ENCODE data around the gene RBMS2. TPM values are rescaled to one million over a fixed set of nuclear protein-coding genes. Genes with fewer than 3 reads are reported as not detected.
A peak's percentile ranks its signal among the peaks of the same experiment; 100 is the strongest.
"Not testable (repeated sequence)": the region's sequence is repeated elsewhere in the genome, so short reads cannot be mapped to it uniquely, and the experiment has no call there.

The RBMS2 gene
- total RNA-seq, 2 donors from 2014 or later = 33.4 to 40.2 TPM

DNA sequence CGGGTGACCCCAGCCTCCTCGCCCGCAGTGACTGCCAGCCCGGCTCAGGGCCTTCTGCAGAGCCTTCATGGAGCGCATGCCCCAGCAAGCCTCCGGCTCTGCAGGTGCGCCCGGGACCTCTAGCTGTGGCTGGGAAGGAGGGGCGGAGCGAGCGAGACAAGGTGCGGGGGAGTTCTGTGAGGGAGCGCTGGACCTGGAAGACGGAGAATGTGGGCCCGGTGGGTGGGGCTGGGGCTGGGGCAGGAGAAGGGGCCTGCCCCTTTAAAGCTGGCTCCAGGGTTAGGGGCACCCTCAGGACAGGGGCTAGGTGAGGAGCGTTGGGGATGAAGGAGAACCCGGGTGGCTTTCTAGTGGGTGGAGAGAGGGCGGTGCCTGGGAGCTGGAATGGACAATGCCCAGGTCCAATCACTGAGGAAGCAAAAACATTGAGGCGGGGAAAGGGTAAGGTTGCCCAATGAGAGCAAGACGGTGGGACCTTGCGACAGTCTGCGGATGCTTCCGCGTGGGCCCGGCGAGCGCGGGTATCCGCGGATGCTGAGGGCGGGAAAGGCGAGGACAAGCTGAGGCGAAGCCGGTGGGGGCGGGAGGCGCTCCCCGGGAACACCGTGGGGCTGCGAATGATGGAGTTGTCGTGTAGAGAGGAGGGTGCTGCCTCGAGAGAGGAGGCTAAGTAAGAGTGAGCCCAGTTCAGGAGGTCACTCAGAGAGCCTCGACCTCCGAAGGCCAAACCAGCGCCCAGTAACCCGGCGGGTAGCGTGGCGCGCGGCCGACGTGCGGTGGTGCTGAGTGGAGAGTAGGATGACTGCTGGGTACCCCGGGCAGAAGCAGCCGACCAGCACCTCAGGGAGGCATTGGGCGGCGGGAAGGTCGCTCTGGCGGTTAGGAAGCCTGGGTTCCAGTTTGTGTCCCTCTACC lies 33.3 kb upstream of the RBMS2 start, which contains the start of gene GLS2:
Gene GLS2, minus strand, starts transcription at position 121 of the 915 bp plus-strand sequence. Its CDS starts 43 bp downstream, at position 78.
- TF ChIP-seq CTCF (IDR thresholded peaks at IDR 0.05) = no peak
- H3K9me3 ChIP-seq = no peaks in the 10 kb centered on the region
- DNase-seq (ENCODE audit: low spot score) (peak; percentile 31), ATAC-seq (ENCODE audit: insufficient number of reproducible peaks, low FRiP score, low read depth) (peak; percentile 74)
- no peaks in the 10 kb centered on the region for H3K27me3 ChIP-seq (replicated peaks; ENCODE audit: insufficient read depth)
- H3K4me3 ChIP-seq = peak within 1 kb of the TSS; percentile 84
- no peaks in the 10 kb centered on the region for H3K36me3 ChIP-seq
- peaks cover 3 to 10% of the 10 kb centered on the region in 2 donors for H3K4me1 ChIP-seq (ENCODE audit: control insufficient read depth in 1 of 2, low read depth in 2 of 2)
- no peak within 1 kb of the TSS for H3K27ac ChIP-seq

GRCh38 chr12:56490360-56490759 lies 31.3 kb upstream of the RBMS2 start:
- Histone ChIP-seq H3K4me3 (no peak overlapping the region), H3K27ac (no peak overlapping the region), H3K27me3 (replicated peaks; ENCODE audit: insufficient read depth) (no peaks in the 10 kb centered on the region), H3K4me1 (ENCODE audit: control insufficient read depth in 1 of 2, low read depth in 2 of 2) (peaks cover 3 to 10% of the 10 kb centered on the region in 2 donors), H3K9me3 (no peaks in the 10 kb centered on the region), H3K36me3 (no peaks in the 10 kb centered on the region)
- ATAC-seq (ENCODE audit: insufficient number of reproducible peaks, low FRiP score, low read depth) (no peak), DNase-seq (ENCODE audit: low spot score) (no peak)
- TF ChIP-seq CTCF (IDR thresholded peaks at IDR 0.05) = no peak

DNA sequence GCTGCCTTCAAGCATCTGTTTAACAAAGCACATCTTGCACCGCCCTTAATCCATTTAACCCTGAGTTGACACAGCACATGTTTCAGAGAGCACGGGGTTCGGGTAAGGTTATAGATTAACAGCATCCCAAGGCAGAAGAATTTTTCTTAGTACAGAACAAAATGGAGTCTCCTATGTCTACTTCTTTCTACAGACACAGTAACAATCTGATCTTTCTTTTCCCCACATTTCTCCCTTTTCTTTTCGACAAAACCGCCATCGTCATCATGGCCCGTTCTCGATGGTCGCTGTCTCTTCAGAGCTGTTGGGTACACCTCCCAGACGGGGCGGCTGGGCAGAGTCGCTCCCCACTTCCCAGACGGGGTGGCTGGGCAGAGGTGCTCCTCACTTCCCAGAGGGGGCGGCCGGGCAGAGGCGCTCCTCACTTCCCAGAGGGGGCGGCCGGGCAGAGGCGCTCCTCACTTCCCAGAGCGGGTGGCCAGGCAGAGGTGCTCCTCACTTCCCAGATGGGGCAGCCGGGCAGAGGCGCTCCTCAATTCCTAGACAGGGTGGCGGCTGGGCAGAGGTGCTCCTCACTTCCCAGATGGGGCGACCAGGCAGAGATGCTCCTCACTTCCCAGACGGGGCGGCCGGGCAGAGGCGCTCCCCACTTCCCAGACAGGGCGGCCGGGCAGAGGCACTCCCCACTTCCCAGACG lies 28.1 kb upstream of the RBMS2 start:
- H3K4me1 ChIP-seq (ENCODE audit: control insufficient read depth in 1 of 2, low read depth in 2 of 2); H3K9me3 ChIP-seq; DNase-seq (ENCODE audit: low spot score); H3K27ac ChIP-seq; H3K27me3 ChIP-seq (replicated peaks; ENCODE audit: insufficient read depth); H3K36me3 ChIP-seq; ATAC-seq (ENCODE audit: insufficient number of reproducible peaks, low FRiP score, low read depth); H3K4me3 ChIP-seq: not testable (repeated sequence)

DNA sequence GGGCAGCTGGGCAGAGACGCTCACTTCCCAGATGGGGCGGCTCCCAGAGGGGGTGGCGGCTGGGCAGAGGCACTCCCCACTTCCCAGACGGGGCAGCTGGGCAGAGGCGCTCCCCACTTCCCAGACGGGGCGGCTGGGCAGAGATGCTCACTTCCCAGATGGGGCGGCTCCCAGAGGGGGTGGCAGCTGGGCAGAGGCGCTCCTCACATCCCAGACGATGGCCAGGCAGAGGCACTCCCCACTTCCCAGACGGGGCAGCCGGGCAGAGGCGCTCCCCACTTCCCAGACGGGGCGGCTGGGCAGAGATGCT lies 27.6 kb upstream of the RBMS2 start:
- not testable (repeated sequence) for ATAC-seq (ENCODE audit: insufficient number of reproducible peaks, low FRiP score, low read depth); H3K36me3 ChIP-seq; H3K4me1 ChIP-seq (ENCODE audit: control insufficient read depth in 1 of 2, low read depth in 2 of 2); H3K4me3 ChIP-seq; H3K27ac ChIP-seq; H3K9me3 ChIP-seq; H3K27me3 ChIP-seq (replicated peaks; ENCODE audit: insufficient read depth); DNase-seq (ENCODE audit: low spot score)

GRCh38 chr12:56494481-56494880 lies 27.1 kb upstream of the RBMS2 start:
- not testable (repeated sequence) for H3K36me3 ChIP-seq; H3K27me3 ChIP-seq (replicated peaks; ENCODE audit: insufficient read depth); H3K4me3 ChIP-seq; DNase-seq (ENCODE audit: low spot score); H3K4me1 ChIP-seq (ENCODE audit: control insufficient read depth in 1 of 2, low read depth in 2 of 2); H3K27ac ChIP-seq; H3K9me3 ChIP-seq; ATAC-seq (ENCODE audit: insufficient number of reproducible peaks, low FRiP score, low read depth)

GRCh38 chr12:56496704-56497103 lies 24.9 kb upstream of the RBMS2 start:
- H3K9me3 ChIP-seq; H3K36me3 ChIP-seq; H3K4me1 ChIP-seq (ENCODE audit: control insufficient read depth in 1 of 2, low read depth in 2 of 2); H3K27me3 ChIP-seq (replicated peaks; ENCODE audit: insufficient read depth); H3K27ac ChIP-seq; DNase-seq (ENCODE audit: low spot score); ATAC-seq (ENCODE audit: insufficient number of reproducible peaks, low FRiP score, low read depth): not testable (repeated sequence)
- peak; percentile 42 for TF ChIP-seq CTCF (IDR thresholded peaks at IDR 0.05)
- H3K4me3 ChIP-seq = peak overlapping the region; percentile 38

GRCh38 chr12:56498126-56498902 lies 23.3 kb upstream of the RBMS2 start:
- H3K36me3 ChIP-seq; H3K4me3 ChIP-seq; DNase-seq (ENCODE audit: low spot score); ATAC-seq (ENCODE audit: insufficient number of reproducible peaks, low FRiP score, low read depth); H3K4me1 ChIP-seq (ENCODE audit: control insufficient read depth in 1 of 2, low read depth in 2 of 2); H3K9me3 ChIP-seq; H3K27me3 ChIP-seq (replicated peaks; ENCODE audit: insufficient read depth); H3K27ac ChIP-seq: not testable (repeated sequence)

DNA sequence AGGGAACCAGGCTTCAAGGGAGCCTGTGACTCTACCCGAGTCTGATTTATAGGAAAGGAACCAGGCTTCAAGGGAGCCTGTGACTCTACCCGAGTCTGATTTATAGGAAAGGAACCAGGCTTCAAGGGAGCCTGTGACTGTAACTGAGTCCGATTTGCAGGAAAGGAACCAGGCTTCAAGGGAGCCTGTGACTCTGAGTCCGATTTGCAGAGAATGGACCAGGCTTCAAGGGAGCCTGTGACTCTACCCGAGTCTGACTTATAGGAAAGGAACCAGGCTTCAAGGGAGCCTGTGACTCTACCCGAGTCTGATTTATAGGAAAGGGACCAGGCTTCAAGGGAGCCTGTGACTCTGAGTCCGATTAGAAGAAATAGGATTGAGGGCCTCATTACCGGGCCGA lies 22.2 kb upstream of the RBMS2 start:
- not testable (repeated sequence) for ATAC-seq (ENCODE audit: insufficient number of reproducible peaks, low FRiP score, low read depth); DNase-seq (ENCODE audit: low spot score); H3K4me3 ChIP-seq; H3K4me1 ChIP-seq (ENCODE audit: control insufficient read depth in 1 of 2, low read depth in 2 of 2); H3K27ac ChIP-seq; H3K27me3 ChIP-seq (replicated peaks; ENCODE audit: insufficient read depth); H3K36me3 ChIP-seq; H3K9me3 ChIP-seq

GRCh38 chr12:56499879-56500278 lies 21.7 kb upstream of the RBMS2 start:
- H3K27ac ChIP-seq; H3K4me1 ChIP-seq (ENCODE audit: control insufficient read depth in 1 of 2, low read depth in 2 of 2); H3K4me3 ChIP-seq; H3K9me3 ChIP-seq; ATAC-seq (ENCODE audit: insufficient number of reproducible peaks, low FRiP score, low read depth); H3K36me3 ChIP-seq; H3K27me3 ChIP-seq (replicated peaks; ENCODE audit: insufficient read depth); DNase-seq (ENCODE audit: low spot score): not testable (repeated sequence)
